CD4-positive, alpha-beta T cell treated with Interleukin-10 for 1 hour (primary cell): Measurements from ENCODE around the gene ESPN.
"Not testable (repeated sequence)": the region's sequence is repeated elsewhere in the genome, so short reads cannot be mapped to it uniquely, and the experiment has no call there.

Experiments
- DNase-seq: peaks from one replicate; pipeline ENCODE4 v3.0.0-alpha.2; 2020

Gene ESPN

DNA sequence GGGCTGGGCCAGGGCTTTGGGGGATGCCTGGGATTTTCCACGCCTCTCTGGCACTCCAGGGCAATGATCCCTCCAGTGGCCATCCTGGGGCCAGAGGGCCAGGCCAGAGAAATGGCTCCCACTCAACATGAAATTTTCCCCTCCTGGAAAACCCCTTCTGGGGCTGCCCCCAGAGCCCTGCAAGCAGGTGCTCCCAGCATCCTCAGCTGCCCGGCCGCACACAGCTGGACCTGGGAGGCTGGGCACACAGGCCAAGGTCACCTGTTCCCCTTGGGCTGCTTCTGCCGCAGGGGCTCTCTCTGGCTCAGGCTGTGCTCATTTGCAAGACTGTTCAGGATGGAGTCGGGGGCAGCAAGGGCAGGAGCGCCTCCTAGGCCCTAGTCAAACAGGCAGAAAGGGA lies 3.9 kb downstream of the ESPN start:
- DNase-seq: not testable (repeated sequence)

DNA sequence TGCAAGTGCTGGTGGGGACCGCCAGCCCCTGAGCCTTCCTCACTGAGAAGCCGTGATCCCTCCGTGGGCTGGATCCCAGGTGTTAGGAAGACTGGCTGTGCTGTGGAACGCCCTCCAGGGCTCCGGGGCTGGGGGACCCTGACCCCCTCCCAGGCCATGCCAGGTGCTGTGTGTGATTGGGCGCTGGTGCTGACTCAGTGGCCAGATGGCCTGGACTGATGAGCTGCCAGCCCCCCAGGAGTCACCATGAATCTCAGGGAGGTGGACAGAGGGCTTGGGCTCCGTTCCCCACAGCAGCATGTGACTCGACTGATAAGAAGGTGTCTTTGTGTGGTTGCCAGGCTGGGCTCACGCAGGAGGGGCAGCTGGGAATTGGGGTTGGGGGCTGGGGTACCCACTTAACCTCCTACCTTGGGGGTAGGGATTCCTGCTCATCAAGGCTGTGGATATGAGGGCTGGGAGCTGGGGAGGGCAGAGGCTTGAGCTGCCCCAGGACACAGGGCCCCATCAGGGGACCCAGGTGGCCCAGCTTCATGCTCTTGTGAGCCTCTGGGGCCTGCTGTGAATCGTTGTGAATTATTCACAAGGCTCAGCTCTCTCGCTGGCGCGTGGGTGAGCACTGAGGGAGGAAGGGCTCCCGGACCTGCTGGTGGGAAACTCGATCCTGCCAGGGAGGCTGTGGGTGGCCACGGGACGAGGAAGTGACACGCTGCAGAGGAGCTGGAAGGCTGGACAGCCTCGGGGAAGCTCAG lies 5.3 kb downstream of the ESPN start:
- not testable (repeated sequence) for DNase-seq

DNA sequence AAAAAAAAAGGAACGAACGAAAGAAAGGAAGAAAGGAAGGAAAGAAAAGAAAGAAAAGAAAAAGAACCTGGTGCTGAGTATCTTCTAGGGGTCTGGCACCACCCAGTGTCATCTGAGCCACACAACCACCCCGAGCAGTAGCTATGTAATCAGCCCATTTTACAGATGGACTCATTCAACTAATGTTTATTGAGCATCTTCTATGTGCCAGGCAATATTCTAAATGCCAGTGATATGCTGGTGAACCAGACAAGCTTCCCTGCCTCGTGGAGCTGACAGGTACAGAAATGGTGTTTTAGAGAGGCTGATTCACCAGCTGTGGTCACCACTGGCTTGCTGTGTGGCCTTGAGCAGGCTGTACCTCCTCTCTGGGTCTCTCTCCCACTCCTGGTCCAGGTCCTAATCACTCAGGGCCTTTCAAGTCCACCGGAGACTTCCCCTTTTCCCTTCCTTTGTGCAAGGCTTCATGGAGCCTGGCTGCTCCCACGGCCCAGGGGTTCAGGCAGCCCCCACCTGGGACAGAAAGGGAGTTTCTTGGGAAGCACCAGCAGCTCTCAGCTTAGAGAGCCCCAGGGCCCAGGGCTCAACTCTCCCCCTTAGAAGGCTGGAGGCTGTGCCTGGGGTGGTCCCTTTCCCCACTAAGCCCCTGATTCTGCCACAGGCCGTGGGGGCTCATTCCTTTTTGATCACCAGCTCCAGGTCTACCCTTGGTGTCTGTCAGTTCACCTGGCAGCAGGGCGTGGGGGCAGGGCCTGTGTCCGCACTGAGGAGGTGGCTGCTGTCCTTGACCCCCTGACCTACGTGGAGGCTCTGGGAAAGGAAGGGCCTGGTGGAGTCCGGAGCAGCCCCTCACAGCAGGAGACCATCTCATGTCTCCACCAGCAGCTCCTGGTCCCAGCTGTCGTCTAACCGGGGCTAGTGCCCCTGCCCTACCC lies 7.3 kb downstream of the ESPN start:
- DNase-seq: not testable (repeated sequence)

DNA sequence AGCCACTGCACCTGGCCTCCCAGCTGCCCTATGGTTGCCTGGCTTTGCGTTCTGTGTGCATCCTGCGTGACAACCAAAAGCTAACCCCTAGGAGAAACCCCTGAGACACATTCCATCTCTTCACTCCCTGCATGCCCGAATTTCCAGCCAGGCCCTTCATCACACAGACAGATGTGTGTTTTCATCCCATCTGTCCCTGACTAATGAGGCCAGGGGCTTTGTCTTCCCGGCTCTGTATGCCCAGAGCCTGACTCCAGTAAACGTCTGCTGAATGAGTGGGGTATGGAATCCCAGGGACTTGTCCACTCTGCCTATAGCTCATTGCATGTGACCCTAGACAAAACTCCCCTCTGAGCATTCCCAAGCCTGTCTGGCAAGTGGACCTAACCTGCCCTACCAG lies 9.6 kb downstream of the ESPN start:
- no peak for DNase-seq

DNA sequence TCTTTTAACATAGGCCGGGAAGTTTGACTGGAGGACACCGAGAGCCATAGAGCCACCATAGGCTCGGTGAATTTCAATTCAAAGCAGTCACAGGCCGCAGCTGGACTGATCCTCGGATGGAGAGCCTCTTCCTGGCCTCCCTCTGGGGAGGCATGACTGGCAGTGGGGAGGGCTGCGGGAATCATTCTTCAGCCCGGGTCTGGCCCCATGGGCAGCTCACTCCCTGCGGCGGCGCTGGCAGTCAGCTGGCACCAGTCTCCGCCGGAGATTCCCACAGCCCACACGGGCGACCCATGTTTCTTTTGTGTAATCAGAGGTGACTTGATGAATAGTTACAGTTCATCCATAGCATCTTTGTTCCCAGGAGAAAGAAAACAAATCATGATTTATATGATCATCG lies 10.6 kb downstream of the ESPN start:
- DNase-seq: no peak

DNA sequence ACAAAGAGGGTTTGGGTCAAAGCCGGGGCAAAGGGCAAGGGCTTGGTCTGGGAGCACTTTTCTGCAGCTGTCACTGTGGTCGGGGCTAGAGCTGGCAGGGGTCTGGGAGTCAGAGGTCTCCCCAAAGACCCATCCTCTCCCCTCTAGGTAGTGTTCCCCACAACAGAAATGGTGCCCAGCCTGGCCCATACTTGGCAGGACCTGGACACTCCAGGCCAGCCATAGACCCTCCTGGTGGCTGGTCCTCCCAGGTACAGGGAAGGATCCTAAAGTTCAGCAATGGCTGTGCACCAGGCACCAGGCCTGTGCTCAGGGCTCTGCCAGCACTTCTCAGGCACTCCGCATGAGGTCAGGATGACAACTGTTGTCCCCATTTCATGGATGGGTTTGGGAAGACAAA lies 11.0 kb downstream of the ESPN start:
- DNase-seq: no peak

DNA sequence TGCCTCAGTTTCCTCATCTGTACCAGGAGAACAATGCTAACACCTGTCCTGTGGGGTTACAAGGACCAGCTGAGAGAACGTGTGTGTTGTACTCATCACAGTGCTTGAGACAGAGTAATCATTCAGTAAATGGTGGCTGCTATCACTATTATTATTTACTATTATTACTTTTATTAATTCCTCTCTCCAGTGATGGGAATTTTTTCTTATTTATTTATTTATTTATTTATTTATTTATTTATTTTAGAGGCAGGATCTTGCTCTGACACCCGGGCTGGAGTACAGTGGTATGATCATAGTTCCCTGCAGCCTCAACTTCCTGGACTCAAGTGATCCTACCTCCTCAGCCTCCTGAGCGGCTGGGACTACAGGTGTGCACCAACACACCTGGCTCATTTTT lies 11.7 kb downstream of the ESPN start:
- not testable (repeated sequence) for DNase-seq

DNA sequence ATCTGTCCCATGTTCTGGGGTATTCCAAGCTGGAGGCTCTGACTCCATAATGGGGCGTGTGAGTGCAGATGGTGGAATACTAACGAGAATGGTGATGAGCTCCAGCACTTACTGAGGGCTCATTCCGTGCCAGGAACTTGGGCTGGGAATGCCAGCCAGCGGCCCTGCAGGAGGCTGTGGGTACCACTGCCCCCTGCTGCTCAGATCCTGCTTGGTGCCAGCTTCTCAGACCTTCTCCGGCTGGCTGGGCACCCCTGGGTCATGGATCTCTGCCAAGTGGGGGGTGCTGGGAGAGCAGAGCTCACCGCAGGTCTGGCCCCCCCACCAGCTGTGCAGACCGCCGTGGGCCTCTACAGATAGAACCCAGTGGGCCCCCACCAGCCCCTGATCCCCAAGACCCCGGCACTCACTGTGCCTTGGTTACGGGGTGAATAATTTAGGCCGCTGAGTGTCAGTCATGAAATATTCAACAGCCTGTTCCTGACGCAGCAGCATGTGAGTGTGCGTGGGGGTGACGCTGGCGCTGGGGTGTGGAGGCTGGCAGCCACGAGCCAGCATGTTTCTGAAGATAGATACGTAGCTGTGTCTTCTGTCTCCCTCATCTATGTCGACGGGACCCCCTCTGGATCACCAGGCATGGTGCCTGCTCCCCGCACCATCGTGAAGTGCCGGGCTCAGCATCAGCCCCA lies 12.6 kb downstream of the ESPN start:
- DNase-seq: not testable (repeated sequence)

DNA sequence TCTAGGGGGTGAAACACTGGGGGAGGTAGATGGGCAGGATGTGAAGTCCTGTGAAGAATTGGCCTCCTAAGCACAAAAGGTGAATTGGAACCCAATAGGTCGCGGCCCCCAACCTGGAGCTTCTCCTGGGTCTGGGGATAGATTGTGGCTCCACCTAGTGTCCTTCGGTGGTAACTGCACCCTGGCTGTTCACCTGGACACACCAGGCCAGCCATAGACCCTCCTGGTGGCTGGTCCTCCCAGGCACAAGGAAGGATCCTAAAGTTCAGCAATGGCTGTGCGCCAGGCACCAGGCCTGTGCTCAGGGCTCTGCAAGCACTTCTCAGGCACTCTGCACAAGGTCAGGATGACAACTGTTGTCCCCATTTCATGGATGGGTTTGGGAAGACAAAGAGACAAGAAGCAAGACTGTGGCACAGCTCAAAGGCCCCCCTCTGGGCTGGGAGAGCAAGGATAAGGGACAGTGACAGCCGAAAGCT lies 13.5 kb downstream of the ESPN start:
- DNase-seq: peak; percentile 79

DNA sequence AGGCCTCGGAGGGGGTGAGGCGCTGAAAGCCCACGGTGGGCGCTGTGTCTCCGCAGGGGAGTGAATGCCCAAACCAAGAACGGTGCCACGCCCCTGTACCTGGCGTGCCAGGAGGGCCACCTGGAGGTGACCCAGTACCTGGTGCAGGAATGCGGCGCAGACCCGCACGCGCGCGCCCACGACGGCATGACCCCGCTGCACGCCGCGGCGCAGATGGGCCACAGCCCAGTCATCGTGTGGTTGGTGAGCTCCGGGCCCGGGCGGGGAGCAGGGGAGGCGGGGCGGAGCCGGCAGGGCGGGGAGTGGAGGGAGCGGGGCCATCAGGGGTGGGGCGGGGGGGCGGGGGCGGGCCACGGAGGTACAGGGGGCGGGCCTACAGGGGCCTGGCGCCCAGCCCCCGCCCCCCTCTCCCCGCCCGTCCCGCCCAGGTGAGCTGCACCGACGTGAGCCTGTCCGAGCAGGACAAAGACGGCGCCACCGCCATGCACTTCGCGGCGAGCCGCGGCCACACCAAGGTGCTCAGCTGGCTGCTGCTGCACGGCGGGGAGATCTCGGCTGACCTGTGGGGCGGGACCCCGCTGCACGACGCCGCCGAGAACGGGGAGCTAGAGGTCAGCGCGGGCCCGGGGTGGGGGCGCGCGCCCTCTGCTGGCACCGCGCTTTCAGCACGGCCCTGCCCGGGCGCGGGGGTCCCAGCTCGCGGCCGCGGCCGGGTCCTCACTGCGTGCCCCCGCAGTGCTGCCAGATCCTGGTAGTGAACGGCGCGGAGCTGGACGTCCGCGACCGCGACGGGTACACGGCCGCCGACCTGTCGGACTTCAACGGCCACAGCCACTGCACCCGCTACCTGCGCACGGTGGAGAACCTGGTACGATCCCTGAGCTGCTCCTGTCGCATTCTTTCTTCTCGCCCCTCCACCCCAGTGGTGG lies 15.9 kb downstream of the ESPN start:
- peak; percentile 82 for DNase-seq

DNA sequence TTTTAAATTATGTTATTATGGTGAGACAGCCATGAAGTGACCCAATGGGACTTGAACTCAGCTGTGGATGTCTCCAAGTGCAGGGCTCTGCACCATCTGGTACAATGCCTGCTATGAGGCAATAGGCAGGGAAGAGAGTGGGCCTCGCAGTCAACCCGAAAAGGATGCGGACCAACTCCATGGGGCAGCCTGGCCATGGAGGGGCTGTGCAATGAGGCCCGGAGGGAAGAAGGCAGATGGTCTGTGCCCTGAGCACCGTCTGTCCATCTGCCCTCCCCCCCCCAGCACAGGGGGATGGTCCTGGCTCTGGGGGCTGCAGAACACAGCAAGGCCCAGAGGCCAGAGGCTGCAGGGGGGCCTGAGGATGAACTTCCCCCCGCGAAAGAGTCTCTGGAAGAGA lies 17.0 kb downstream of the ESPN start:
- no peak for DNase-seq

DNA sequence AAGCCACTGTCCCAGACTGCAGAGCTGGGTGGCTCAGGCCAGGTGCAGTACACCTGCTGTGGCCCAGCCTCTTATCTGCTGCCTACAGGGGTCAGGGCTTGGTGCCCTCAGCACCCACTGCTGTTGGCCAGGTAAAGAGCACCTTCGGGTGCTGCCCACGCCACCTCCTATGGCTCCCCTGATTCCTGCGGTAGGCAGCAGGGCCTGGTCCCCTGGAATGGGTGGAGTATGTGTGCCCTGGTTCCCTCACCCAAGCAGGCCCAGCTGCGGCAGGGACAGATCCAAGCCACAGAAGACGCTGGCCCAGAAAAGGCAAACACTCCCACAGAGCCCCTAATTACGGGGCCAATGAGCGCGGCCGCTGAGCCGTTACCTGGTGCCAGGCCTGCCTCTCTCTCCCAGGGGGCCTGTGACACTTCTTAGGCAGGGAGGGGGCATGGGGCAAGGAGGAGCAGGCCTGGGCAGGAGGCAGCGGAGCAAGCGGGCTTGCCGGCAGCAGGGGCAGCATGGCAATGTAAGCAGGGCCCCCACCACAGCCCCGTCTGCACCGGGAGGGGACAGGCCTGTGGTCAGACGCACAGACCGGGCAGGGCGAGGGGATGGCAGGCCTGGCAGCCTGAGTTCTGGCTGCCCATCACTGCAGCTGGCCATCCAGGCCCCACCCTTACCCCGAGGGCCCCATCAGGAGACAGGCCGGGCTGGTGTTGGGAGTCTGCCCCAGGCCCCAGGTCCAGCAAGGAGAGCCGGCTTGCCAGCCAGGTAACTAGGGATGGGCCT lies 19.0 kb downstream of the ESPN start:
- DNase-seq: no peak

DNA sequence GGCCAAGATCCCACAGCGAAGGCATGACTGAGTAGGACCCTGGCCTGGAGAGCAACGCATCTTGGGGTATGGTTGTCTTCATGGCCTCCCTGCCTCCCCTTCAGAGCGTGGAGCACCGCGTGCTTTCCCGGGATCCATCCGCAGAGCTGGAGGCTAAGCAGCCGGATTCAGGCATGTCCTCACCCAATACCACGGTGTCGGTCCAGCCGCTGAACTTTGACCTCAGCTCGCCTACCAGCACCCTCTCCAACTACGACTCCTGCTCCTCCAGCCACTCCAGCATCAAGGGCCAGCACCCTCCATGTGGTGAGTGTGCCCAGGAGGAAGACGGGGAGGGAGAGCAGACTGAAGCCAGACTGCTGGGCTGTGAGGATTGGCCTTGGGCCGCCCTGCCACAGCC lies 19.8 kb downstream of the ESPN start:
- no peak for DNase-seq

DNA sequence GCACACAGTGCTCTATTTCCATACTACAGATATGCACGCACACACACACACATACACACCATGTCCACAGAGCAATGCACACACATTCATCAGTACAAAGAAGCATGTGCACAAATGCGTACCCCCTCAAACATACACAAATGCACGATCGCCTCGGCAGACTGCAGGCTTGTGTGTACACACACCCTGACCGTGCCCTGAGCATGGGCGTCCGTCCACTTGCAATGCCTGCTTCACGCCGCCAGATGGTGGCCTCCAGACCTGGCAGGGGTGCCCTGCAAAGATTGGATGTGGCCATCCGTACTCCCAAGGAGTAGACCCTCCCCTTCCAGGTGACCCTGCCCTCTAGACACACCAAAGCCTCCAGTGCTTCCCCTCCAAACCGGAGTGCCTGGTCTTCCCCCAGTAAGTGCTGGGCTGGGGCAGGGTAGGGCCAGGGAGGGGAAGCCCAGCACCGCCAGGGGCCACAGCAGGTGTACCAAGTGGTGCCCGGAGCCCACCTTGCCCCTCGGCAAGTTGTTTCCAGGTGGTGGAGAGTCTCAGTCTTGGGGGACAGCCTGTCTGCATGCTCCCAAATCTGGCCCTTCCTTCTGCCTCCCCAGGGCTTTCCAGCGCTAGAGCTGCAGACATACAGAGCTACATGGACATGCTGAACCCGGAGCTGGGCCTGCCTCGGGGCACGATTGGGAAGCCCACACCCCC lies 20.6 kb downstream of the ESPN start:
- peak; percentile 61 for DNase-seq

DNA sequence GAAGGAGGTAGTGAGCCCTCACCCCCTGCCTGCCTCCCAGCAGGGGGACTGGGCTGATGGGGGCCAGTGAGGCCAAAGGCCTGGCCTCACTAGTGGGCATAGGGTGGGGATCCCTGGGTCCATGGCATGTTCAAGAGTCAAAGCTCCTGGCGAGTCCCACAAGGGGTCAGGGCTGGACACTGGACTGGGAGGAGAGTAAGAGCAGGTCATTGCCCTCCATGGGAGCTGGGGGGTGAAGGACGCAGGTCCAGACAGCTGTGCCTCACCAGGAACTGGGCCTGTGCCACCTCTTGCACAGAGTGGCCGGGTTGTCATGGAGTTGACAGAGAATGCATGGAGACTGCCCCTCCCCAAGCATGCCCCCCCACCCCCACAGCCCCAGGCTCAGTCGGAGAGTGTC lies 21.4 kb downstream of the ESPN start:
- not testable (repeated sequence) for DNase-seq

DNA sequence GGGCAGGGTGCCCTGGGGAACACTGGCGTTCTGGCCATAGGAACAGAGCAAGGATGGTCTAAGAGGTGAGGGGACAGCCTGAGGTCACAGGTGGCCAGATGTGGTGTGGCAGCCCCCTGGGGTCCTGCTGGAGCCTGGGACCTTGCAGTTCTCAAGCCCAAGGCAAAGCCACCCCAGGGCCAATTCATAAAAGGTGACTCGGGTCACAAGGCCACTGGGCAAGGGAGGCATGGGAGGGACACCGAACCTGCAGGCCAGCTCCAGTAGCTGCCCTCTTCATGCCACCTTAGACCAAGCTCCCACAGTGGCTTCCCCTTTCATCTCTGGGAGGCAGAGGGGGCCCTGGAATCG lies 22.1 kb downstream of the ESPN start:
- no peak for DNase-seq

DNA sequence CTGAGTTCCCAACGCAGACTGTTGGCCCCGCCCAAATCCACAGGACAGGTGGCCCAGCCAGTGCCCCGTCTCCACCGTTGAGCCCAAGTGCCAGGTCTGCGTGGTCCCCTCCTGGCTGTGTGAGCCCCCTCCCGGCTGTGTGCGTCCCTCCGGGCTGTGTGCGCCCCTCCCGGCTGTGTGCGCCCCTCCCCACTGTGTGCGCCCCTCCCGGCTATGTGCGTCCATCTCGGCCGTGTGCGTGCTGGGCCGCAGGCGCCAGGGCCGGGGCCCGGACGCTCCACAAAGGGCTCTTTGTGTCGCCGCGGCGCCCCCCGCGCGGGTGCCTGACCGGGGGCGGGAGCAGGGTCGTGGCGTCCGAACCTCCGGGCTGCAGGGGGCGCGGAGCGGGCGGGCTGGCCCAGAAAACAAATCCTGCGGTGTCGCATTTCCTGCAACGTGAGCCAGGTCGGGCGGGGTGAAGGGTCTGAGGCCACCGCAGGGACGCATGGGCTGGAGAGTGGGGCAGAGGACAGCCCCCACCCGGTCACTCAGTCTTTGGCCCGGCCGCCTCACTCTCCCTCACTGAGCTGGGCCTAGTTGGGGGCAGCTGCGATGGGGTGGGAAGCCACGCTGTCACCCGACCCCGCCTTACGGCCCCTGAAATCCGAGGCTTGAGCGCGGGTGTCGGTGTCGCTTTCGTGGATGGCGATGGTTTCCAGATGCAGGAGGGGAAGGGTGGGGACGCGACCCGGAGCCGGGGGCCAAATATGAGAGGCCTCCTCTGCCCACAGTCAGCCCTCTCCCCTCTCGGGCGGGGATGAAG lies 22.6 kb downstream of the ESPN start:
- DNase-seq: no peak

DNA sequence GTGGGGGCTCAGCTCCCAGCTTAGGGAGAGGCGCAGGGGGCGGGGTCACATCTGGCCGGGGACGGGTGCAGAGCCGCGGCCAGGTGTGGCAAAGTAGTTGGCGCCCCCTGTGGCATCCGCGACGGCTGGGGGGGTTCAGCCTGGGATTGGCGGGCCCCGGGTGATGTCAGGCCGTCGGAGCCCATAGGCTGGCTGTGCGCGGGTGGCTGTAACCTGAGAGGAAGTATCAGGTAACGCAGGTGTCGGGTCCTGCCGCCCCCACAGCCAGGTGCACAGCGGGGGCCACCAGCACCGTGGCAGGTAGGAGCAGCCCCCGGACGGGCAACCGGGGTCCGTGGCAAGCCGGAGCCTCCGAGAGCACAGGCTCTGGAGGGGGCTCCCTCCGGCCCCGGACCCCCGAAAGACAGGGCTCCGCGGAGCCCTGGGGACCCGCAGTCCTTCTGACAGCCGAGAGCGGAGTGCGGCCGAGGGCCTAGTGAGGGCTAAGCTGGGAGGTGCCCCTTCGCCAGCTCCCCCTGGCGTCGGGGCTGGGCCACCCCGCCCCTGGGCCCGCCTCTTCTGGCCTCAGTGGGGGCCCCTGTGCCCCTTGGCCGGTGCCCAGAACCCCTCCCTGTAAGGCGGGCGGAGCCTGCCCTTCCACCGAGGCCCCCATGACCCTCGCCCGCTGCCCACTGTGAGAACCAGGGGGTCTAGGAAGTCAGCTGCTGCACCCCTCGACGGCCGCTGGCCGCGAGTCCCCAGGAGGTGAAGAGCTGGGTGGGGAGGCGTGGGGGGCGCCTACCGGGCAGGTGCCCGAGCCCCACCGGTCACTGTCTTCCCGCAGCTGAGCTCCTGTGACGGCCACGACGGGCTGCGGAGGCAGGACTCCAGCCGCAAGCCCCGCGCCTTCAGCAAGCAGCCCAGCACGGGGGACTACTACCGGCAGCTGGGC lies 23.5 kb downstream of the ESPN start:
- DNase-seq: peak; percentile 67
